H1 (cell line): ENCODE data around the gene RBM10. TPM values are rescaled to one million over a fixed set of nuclear protein-coding genes. Genes with fewer than 3 reads are reported as not detected.

Experiments used
- CBX5 ChIP-seq: fragments of 300-800, 300-1000 bp; sonication (generic); IDR thresholded peaks from 2 replicates; pipeline ENCODE4 v1.7.1; 2016; ENCODE audit warnings: antibody characterized with exemption, low read length, low read depth
- CEBPB ChIP-seq: IDR thresholded peaks from 2 replicates; pipeline ENCODE4 v1.6.1; 2012; ENCODE audit warnings: low read depth, low read length
- JUND ChIP-seq: IDR thresholded peaks from 2 replicates; pipeline ENCODE4 v1.6.1; 2011; ENCODE audit warnings: mild to moderate bottlenecking, improper control_type of control experiment, low read length
- NANOG ChIP-seq: IDR thresholded peaks from 2 replicates; pipeline ENCODE4 v1.6.1; 2011; ENCODE audit warnings: low read length, low read depth, mild to moderate bottlenecking, inconsistent platforms; ENCODE audit not compliant: insufficient read depth, poor library complexity, severe bottlenecking
- RFX5 ChIP-seq: IDR thresholded peaks from 2 replicates; pipeline ENCODE4 v1.6.1; 2011; ENCODE audit warnings: low read depth, low read length, improper control_type of control experiment, borderline replicate concordance
- RXRA ChIP-seq: IDR thresholded peaks from 2 replicates; pipeline ENCODE4 v1.6.1; 2011; ENCODE audit warnings: low read depth, mild to moderate bottlenecking, low read length, moderate library complexity; ENCODE audit not compliant: insufficient read depth
- polyA plus RNA-seq, 7 experiments: library from polyadenylated mRNA; depleted of rRNA in 3 of 7; stranded (reverse) in 5 of 7; unstranded in 2 of 7; fragments of >200 nt in 5 of 7; fragments of 200-250 nt in 2 of 7; gene quantifications; 1 replicate in 5 of 7; 2 replicates in 1 of 7; 4 replicates in 1 of 7; pipeline versions ENCODE4 v1.2.1 to v1.2.3, GENCODE V29; 2011 to 2013; ENCODE audit warnings: missing spikeins in 2 of 7, mixed read lengths in 2 of 7
- total RNA-seq: library from RNA; stranded (reverse); fragmentation: NEBNext Ultra II Directional; extraction: Animal tissue kit (Norgen Biotek cat#: 25700); gene quantifications from 2 replicates; pipeline ENCODE4 v1.2.1, GENCODE V29; 2021

RBM10 gene
- total and polyA plus RNA-seq, 2 of the 8 experiments (the other 6 are each of a cell fraction or from before 2014, with no cell fraction given), result 35.7 to 64.0 TPM

GRCh38 chrX:47231167-47231566 is 86.1 kb downstream of the RBM10 start (continued):
- no peak for TF ChIP-seq NANOG
- TF ChIP-seq JUND, result no peak
- no peak for TF ChIP-seq CBX5
- TF ChIP-seq CEBPB, result no peak
- TF ChIP-seq RFX5, result no peak
- no peak for TF ChIP-seq RXRA
